ENCODE results near the gene NFIX.

- TF ChIP-seq, protein P1, sequence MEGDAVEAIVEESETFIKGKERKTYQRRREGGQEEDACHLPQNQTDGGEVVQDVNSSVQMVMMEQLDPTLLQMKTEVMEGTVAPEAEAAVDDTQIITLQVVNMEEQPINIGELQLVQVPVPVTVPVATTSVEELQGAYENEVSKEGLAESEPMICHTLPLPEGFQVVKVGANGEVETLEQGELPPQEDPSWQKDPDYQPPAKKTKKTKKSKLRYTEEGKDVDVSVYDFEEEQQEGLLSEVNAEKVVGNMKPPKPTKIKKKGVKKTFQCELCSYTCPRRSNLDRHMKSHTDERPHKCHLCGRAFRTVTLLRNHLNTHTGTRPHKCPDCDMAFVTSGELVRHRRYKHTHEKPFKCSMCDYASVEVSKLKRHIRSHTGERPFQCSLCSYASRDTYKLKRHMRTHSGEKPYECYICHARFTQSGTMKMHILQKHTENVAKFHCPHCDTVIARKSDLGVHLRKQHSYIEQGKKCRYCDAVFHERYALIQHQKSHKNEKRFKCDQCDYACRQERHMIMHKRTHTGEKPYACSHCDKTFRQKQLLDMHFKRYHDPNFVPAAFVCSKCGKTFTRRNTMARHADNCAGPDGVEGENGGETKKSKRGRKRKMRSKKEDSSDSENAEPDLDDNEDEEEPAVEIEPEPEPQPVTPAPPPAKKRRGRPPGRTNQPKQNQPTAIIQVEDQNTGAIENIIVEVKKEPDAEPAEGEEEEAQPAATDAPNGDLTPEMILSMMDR (IDR thresholded peaks at IDR 0.05; ENCODE audit: insufficient read depth, low read depth, low read length): no peak
- TF ChIP-seq EZH2 (IDR thresholded peaks at IDR 0.05; ENCODE audit: insufficient read depth, low read length): no peak
Measured at GRCh38 chr19:13070425-13071140, 75.3 kb downstream of the NFIX start.

Data from astrocyte (in vitro differentiated cells and primary cell).